ENCODE results near the gene ACADL. TPM values are rescaled to one million over a fixed set of nuclear protein-coding genes. Genes with fewer than 3 reads are reported as not detected.

Gene ACADL
- total and polyA plus RNA-seq, 4 donors = 1.9 to 22.3 (median 15.2) TPM

DNA sequence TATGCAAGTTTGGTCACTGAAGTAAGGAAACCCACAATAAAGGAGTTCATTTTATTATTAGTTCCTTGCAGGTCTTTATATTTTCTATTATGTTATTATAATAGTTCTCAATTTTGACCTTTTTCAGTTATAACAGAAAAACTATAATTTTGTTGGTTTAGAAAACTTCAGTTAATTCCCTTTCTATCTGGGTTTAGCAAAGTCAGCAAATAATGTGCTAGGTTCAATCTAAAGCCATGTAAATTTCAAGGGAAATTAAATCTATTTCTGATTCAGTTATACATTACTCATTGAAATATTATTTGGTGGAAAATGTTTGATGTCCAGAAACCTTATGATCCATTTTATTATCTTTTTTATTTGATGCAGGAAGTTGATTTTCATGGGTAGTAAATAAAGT is 46.1 kb upstream of the ACADL start (continued):
- TF ChIP-seq, protein P1, sequence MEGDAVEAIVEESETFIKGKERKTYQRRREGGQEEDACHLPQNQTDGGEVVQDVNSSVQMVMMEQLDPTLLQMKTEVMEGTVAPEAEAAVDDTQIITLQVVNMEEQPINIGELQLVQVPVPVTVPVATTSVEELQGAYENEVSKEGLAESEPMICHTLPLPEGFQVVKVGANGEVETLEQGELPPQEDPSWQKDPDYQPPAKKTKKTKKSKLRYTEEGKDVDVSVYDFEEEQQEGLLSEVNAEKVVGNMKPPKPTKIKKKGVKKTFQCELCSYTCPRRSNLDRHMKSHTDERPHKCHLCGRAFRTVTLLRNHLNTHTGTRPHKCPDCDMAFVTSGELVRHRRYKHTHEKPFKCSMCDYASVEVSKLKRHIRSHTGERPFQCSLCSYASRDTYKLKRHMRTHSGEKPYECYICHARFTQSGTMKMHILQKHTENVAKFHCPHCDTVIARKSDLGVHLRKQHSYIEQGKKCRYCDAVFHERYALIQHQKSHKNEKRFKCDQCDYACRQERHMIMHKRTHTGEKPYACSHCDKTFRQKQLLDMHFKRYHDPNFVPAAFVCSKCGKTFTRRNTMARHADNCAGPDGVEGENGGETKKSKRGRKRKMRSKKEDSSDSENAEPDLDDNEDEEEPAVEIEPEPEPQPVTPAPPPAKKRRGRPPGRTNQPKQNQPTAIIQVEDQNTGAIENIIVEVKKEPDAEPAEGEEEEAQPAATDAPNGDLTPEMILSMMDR (IDR thresholded peaks at IDR 0.05; ENCODE audit: low read depth, low read length, missing input control) = no peak

DNA sequence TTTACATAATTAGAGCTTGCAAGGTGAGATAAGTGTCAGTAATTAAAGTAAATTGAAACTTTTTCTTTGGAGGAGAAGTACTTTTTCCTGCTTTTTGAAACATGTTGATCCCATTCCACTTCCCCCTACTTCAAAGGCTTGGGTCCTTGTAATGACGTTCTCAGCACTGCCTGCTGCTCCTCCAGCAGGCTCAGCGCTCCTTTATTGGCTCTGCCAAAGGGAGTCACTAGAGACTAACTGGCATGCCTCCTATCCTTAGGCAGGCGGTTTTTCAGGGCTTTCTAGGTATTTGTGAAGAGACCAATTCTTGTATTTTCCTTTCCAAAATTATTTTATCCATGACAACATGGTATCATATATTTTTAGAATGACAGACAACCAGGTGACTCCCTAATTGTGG is 43.9 kb upstream of the ACADL start:
- H3K4me1 ChIP-seq (ENCODE audit: control insufficient read depth in 4 of 4, insufficient read depth in 4 of 4, low read length in 3 of 4) = no peaks in the 10 kb centered on the region
- H3K9me3 ChIP-seq (ENCODE audit: control insufficient read depth in 4 of 4, low read length in 3 of 4) = no peaks in the 10 kb centered on the region
- no peaks in the 10 kb centered on the region for H3K36me3 ChIP-seq (ENCODE audit: control insufficient read depth in 4 of 4, insufficient read depth in 3 of 4, low read depth in 1 of 4, low read length in 3 of 4)
- H3K4me3 ChIP-seq (ENCODE audit: low read depth in 1 of 3, low read length in 3 of 3) = no peak overlapping the region
- H3K9ac ChIP-seq (ENCODE audit: low read depth in 1 of 2, low read length in 2 of 2) = no peak overlapping the region
- 50% methylated on average over 3 of the region's 3 CpGs for WGBS
- no peaks in the 10 kb centered on the region for H3K27me3 ChIP-seq (ENCODE audit: control insufficient read depth in 4 of 4, insufficient read depth in 4 of 4, low read length in 3 of 4)
- no peak overlapping the region for H3K27ac ChIP-seq (ENCODE audit: low read depth in 1 of 2, low read length in 2 of 2)
- no peak for DNase-seq (ENCODE audit: low spot score)
- TF ChIP-seq RAD21 (IDR thresholded peaks at IDR 0.05) (no peak), EGR1 (IDR thresholded peaks at IDR 0.05; ENCODE audit: low read depth in 2 of 2) (no peak), FOXA2 (IDR thresholded peaks at IDR 0.05) (no peak), NR2F2 (IDR thresholded peaks at IDR 0.05) (no peak), RXRA (IDR thresholded peaks at IDR 0.05) (no peak), HNF4A (conservative IDR thresholded peaks at IDR 0.05) (no peak), SP1 (IDR thresholded peaks at IDR 0.05) (no peak), YY1 (IDR thresholded peaks at IDR 0.05) (no peak), TAF1 (conservative IDR thresholded peaks at IDR 0.05) (no peak)
- TF ChIP-seq, protein P2, sequence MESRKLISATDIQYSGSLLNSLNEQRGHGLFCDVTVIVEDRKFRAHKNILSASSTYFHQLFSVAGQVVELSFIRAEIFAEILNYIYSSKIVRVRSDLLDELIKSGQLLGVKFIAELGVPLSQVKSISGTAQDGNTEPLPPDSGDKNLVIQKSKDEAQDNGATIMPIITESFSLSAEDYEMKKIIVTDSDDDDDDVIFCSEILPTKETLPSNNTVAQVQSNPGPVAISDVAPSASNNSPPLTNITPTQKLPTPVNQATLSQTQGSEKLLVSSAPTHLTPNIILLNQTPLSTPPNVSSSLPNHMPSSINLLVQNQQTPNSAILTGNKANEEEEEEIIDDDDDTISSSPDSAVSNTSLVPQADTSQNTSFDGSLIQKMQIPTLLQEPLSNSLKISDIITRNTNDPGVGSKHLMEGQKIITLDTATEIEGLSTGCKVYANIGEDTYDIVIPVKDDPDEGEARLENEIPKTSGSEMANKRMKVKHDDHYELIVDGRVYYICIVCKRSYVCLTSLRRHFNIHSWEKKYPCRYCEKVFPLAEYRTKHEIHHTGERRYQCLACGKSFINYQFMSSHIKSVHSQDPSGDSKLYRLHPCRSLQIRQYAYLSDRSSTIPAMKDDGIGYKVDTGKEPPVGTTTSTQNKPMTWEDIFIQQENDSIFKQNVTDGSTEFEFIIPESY (IDR thresholded peaks at IDR 0.05) = no peak
- TF ChIP-seq, protein P3, sequence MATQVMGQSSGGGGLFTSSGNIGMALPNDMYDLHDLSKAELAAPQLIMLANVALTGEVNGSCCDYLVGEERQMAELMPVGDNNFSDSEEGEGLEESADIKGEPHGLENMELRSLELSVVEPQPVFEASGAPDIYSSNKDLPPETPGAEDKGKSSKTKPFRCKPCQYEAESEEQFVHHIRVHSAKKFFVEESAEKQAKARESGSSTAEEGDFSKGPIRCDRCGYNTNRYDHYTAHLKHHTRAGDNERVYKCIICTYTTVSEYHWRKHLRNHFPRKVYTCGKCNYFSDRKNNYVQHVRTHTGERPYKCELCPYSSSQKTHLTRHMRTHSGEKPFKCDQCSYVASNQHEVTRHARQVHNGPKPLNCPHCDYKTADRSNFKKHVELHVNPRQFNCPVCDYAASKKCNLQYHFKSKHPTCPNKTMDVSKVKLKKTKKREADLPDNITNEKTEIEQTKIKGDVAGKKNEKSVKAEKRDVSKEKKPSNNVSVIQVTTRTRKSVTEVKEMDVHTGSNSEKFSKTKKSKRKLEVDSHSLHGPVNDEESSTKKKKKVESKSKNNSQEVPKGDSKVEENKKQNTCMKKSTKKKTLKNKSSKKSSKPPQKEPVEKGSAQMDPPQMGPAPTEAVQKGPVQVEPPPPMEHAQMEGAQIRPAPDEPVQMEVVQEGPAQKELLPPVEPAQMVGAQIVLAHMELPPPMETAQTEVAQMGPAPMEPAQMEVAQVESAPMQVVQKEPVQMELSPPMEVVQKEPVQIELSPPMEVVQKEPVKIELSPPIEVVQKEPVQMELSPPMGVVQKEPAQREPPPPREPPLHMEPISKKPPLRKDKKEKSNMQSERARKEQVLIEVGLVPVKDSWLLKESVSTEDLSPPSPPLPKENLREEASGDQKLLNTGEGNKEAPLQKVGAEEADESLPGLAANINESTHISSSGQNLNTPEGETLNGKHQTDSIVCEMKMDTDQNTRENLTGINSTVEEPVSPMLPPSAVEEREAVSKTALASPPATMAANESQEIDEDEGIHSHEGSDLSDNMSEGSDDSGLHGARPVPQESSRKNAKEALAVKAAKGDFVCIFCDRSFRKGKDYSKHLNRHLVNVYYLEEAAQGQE (IDR thresholded peaks at IDR 0.05) = no peak
- TF ChIP-seq, protein P1 (IDR thresholded peaks at IDR 0.05; ENCODE audit: low read depth, low read length, missing input control) = no peak
- TF ChIP-seq, protein P4, sequence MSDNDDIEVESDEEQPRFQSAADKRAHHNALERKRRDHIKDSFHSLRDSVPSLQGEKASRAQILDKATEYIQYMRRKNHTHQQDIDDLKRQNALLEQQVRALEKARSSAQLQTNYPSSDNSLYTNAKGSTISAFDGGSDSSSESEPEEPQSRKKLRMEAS (IDR thresholded peaks at IDR 0.05) = no peak
- TF ChIP-seq, protein P5, sequence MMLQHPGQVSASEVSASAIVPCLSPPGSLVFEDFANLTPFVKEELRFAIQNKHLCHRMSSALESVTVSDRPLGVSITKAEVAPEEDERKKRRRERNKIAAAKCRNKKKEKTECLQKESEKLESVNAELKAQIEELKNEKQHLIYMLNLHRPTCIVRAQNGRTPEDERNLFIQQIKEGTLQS (IDR thresholded peaks at IDR 0.05) = no peak
